Trophoblast cell (in vitro differentiated cells and primary cell): ENCODE results near the gene GADL1.
A peak's percentile ranks its signal among the peaks of the same experiment; 100 is the strongest.

ENCODE experiments used
- DNase-seq, 2 donors: peaks; one replicate each; pipeline ENCODE4 v3.0.0-alpha.2; 2016
- H2AFZ ChIP-seq: 2 replicates; pipeline ENCODE4 v1.6.1; 2013; ENCODE audit warnings: low read length, moderate library complexity, mild to moderate bottlenecking; ENCODE audit not compliant: insufficient read depth, poor library complexity
- H2AK5ac ChIP-seq: 2 replicates; pipeline ENCODE4 v1.6.1; 2013; ENCODE audit warnings: mild to moderate bottlenecking, low read length
- H2BK120ac ChIP-seq: 2 replicates; pipeline ENCODE4 v1.6.1; 2013; ENCODE audit warnings: low read length, mild to moderate bottlenecking, moderate library complexity; ENCODE audit not compliant: insufficient read depth, poor library complexity
- H2BK12ac ChIP-seq: 2 replicates; pipeline ENCODE4 v1.6.1; 2013; ENCODE audit warnings: mild to moderate bottlenecking, low read length, moderate library complexity
- H2BK5ac ChIP-seq: 2 replicates; pipeline ENCODE4 v1.6.1; 2013; ENCODE audit warnings: low read length, low read depth, moderate library complexity, mild to moderate bottlenecking; ENCODE audit not compliant: poor library complexity
- H3K14ac ChIP-seq: 2 replicates; pipeline ENCODE4 v1.6.1; 2013; ENCODE audit warnings: mild to moderate bottlenecking, low read length
- H3K18ac ChIP-seq: 2 replicates; pipeline ENCODE4 v1.6.1; 2013; ENCODE audit warnings: mild to moderate bottlenecking, low read length
- H3K23ac ChIP-seq: 2 replicates; pipeline ENCODE4 v1.6.1; 2013; ENCODE audit warnings: low read length
- H3K27ac ChIP-seq: 2 replicates; pipeline ENCODE4 v1.5.1; 2013; ENCODE audit warnings: low read depth, mild to moderate bottlenecking, inconsistent platforms, low read length, moderate library complexity
- H3K27me3 ChIP-seq: 2 replicates; pipeline ENCODE4 v1.6.1; 2013; ENCODE audit warnings: inconsistent platforms, mild to moderate bottlenecking, low read length, moderate library complexity; ENCODE audit not compliant: insufficient read depth
- H3K36me3 ChIP-seq, 2 experiments: 1 replicate in 1 of 2; 2 replicates in 1 of 2; pipeline ENCODE4 v1.6.1; 2013; ENCODE audit warnings: low read length in 2 of 2, mild to moderate bottlenecking in 2 of 2, moderate library complexity in 1 of 2; ENCODE audit not compliant: insufficient read depth in 2 of 2, control insufficient read depth in 1 of 2
- H3K4ac ChIP-seq: 2 replicates; pipeline ENCODE4 v1.6.1; 2013; ENCODE audit warnings: low read depth, mild to moderate bottlenecking, low read length, moderate library complexity
- H3K4me1 ChIP-seq, 2 experiments: 1 replicate in 1 of 2; 2 replicates in 1 of 2; pipeline ENCODE4 v1.6.1; 2013; ENCODE audit warnings: low read length in 2 of 2, mild to moderate bottlenecking in 2 of 2, moderate library complexity in 1 of 2; ENCODE audit not compliant: insufficient read depth in 2 of 2, control insufficient read depth in 1 of 2
- H3K4me2 ChIP-seq: 2 replicates; pipeline ENCODE4 v1.6.1; 2013; ENCODE audit warnings: inconsistent platforms, mild to moderate bottlenecking, low read length, moderate library complexity
- H3K4me3 ChIP-seq: 2 replicates; pipeline ENCODE4 v1.5.1; 2013; ENCODE audit warnings: mild to moderate bottlenecking, low read depth, low read length, inconsistent platforms
- H3K79me1 ChIP-seq: one replicate; pipeline ENCODE4 v1.6.1; 2013; ENCODE audit warnings: low read length
- H3K79me2 ChIP-seq: 2 replicates; pipeline ENCODE4 v1.6.1; 2013; ENCODE audit warnings: low read length, mild to moderate bottlenecking; ENCODE audit not compliant: control insufficient read depth, insufficient read depth, poor library complexity
- H3K9ac ChIP-seq: 2 replicates; pipeline ENCODE4 v1.6.1; 2013; ENCODE audit warnings: mild to moderate bottlenecking, low read length
- H3K9me3 ChIP-seq: 2 replicates; pipeline ENCODE4 v1.6.1; 2013; ENCODE audit warnings: low read depth, mild to moderate bottlenecking, control low read depth, inconsistent platforms, low read length; ENCODE audit not compliant: insufficient read depth
- H4K12ac ChIP-seq: 2 replicates; pipeline ENCODE4 v1.6.1; 2013; ENCODE audit warnings: low read depth, mild to moderate bottlenecking, low read length, moderate library complexity
- H4K8ac ChIP-seq: 2 replicates; pipeline ENCODE4 v1.6.1; 2013; ENCODE audit warnings: low read depth, mild to moderate bottlenecking, low read length, moderate library complexity
- H4K91ac ChIP-seq: one replicate; pipeline ENCODE4 v1.6.1; 2013; ENCODE audit warnings: low read depth, mild to moderate bottlenecking, low read length, moderate library complexity
- WGBS: extraction: QIAGEN DNeasy Blood & Tissue Kit; methylation state at CpG from one replicate; pipeline ENCODE4 v1.1.7; 2013; ENCODE audit warnings: missing lambda C conversion rate; ENCODE audit not compliant: insufficient read length, insufficient coverage; ENCODE audit errors: extremely low coverage; 5-methylcytosine and 5-hydroxymethylcytosine counted together

GADL1 gene

GRCh38 chr3:30777426-30778113 is 116.9 kb downstream of the GADL1 start:
- H2BK5ac ChIP-seq, result no peak overlapping the region
- WGBS, result no CpG with 5 or more reads among the region's 5 CpGs
- no peaks in the 10 kb centered on the region for H3K9me3 ChIP-seq
- no peak overlapping the region for H3K23ac ChIP-seq
- H3K36me3 ChIP-seq, result no peaks in the 10 kb centered on the region
- no peak overlapping the region for H3K27ac ChIP-seq
- no peak overlapping the region for H3K18ac ChIP-seq
- H2BK120ac ChIP-seq, result no peak overlapping the region
- H4K8ac ChIP-seq, result no peak overlapping the region
- no peak overlapping the region for H3K4me2 ChIP-seq
- H3K79me2 ChIP-seq, result no peaks in the 10 kb centered on the region
- H3K27me3 ChIP-seq, result no peaks in the 10 kb centered on the region
- H2BK12ac ChIP-seq, result no peak overlapping the region
- no peaks in the 10 kb centered on the region for H3K79me1 ChIP-seq
- H2AFZ ChIP-seq, result no peak overlapping the region
- no peaks in the 10 kb centered on the region for H3K4me1 ChIP-seq
- no peak overlapping the region for H2AK5ac ChIP-seq
- H4K12ac ChIP-seq, result no peak overlapping the region
- H3K9ac ChIP-seq, result no peak overlapping the region
- H3K4me3 ChIP-seq, result no peak overlapping the region
- DNase-seq, result no peak
- no peak overlapping the region for H3K4ac ChIP-seq
- H4K91ac ChIP-seq, result no peak overlapping the region
- no peak overlapping the region for H3K14ac ChIP-seq

GRCh38 chr3:30776186-30776815 is 118.2 kb downstream of the GADL1 start:
- Histone ChIP-seq H3K4me2 (no peak overlapping the region), H3K4me1 (no peaks in the 10 kb centered on the region), H3K79me2 (no peaks in the 10 kb centered on the region), H2BK120ac (no peak overlapping the region), H4K91ac (no peak overlapping the region), H3K23ac (no peak overlapping the region), H3K79me1 (no peaks in the 10 kb centered on the region), H3K27me3 (no peaks in the 10 kb centered on the region), H4K12ac (no peak overlapping the region), H3K4me3 (no peak overlapping the region), H2BK5ac (no peak overlapping the region), H2AK5ac (no peak overlapping the region), H3K36me3 (no peaks in the 10 kb centered on the region), H3K4ac (no peak overlapping the region), H3K9me3 (no peaks in the 10 kb centered on the region), H3K18ac (no peak overlapping the region), H4K8ac (no peak overlapping the region), H3K9ac (no peak overlapping the region), H2BK12ac (no peak overlapping the region), H3K14ac (no peak overlapping the region), H3K27ac (no peak overlapping the region), H2AFZ (no peak overlapping the region)
- WGBS, result no CpG with 5 or more reads among the region's 3 CpGs
- DNase-seq, result no peak

- Histone ChIP-seq H2AFZ (no peak overlapping the region), H3K4ac (no peak overlapping the region), H3K27ac (no peak overlapping the region), H2BK5ac (no peak overlapping the region), H2BK12ac (no peak overlapping the region), H4K91ac (no peak overlapping the region), H3K14ac (no peak overlapping the region), H4K12ac (no peak overlapping the region), H3K9me3 (no peaks in the 10 kb centered on the region), H3K4me2 (no peak overlapping the region), H3K23ac (no peak overlapping the region), H3K79me1 (no peaks in the 10 kb centered on the region), H3K27me3 (no peaks in the 10 kb centered on the region), H2AK5ac (no peak overlapping the region), H3K18ac (no peak overlapping the region), H2BK120ac (no peak overlapping the region), H4K8ac (no peak overlapping the region), H3K79me2 (no peaks in the 10 kb centered on the region), H3K9ac (no peak overlapping the region), H3K4me1 (peaks cover 0 to 3% of the 10 kb centered on the region in 2 experiments), H3K4me3 (no peak overlapping the region), H3K36me3 (no peaks in the 10 kb centered on the region)
- WGBS, result no CpG with 5 or more reads among the region's 10 CpGs
- no peak for DNase-seq
Measured at GRCh38 chr3:30775040-30775439, 119.4 kb downstream of the GADL1 start.

- H2BK120ac ChIP-seq, result no peak overlapping the region
- H3K9ac ChIP-seq, result no peak overlapping the region
- no peaks in the 10 kb centered on the region for H3K27me3 ChIP-seq
- H2AK5ac ChIP-seq, result no peak overlapping the region
- H3K9me3 ChIP-seq, result no peaks in the 10 kb centered on the region
- no peaks in the 10 kb centered on the region for H3K79me2 ChIP-seq
- H3K18ac ChIP-seq, result no peak overlapping the region
- H3K4me1 ChIP-seq, result peaks cover 0 to 3% of the 10 kb centered on the region in 2 experiments
- H3K4me3 ChIP-seq, result no peak overlapping the region
- no peak overlapping the region for H4K12ac ChIP-seq
- no peaks in the 10 kb centered on the region for H3K36me3 ChIP-seq
- no peak overlapping the region for H3K14ac ChIP-seq
- H3K23ac ChIP-seq, result no peak overlapping the region
- H2BK5ac ChIP-seq, result no peak overlapping the region
- peak; percentile 4 to 84 for DNase-seq
- no peak overlapping the region for H2BK12ac ChIP-seq
- no peak overlapping the region for H4K91ac ChIP-seq
- WGBS, result no CpG with 5 or more reads among the region's 2 CpGs
- H3K4ac ChIP-seq, result no peak overlapping the region
- no peak overlapping the region for H3K27ac ChIP-seq
- no peak overlapping the region for H3K4me2 ChIP-seq
- H3K79me1 ChIP-seq, result no peaks in the 10 kb centered on the region
- no peak overlapping the region for H2AFZ ChIP-seq
- no peak overlapping the region for H4K8ac ChIP-seq
Measured at GRCh38 chr3:30774062-30774461, 120.4 kb downstream of the GADL1 start.
